HEK293T (cell line): ENCODE results near the gene ADAMTS9.

Experiments
- ARNT ChIP-seq: fragments of 450-650 bp; IDR thresholded peaks from 2 replicates; pipeline ENCODE4 v1.6.1; 2017; ENCODE audit warnings: mild to moderate bottlenecking
- BHLHE40 ChIP-seq: fragments of 450-650 bp; IDR thresholded peaks from 2 replicates; pipeline ENCODE4 v1.6.1; 2016; ENCODE audit warnings: mild to moderate bottlenecking, moderate library complexity, borderline replicate concordance
- CTBP1 ChIP-seq: fragments of 450-650 bp; IDR thresholded peaks from 2 replicates; pipeline ENCODE4 v1.6.1; 2016; ENCODE audit warnings: borderline replicate concordance
- ELF4 ChIP-seq: fragments of 450-650 bp; IDR thresholded peaks from 2 replicates; pipeline ENCODE4 v1.6.1; 2017; ENCODE audit warnings: antibody characterized with exemption
- FOXA1 ChIP-seq: fragments of 450-650 bp; IDR thresholded peaks from 2 replicates; pipeline ENCODE4 v1.6.1; 2016; ENCODE audit warnings: mild to moderate bottlenecking
- FOXK2 ChIP-seq: fragments of 450-650 bp; IDR thresholded peaks from 2 replicates; pipeline ENCODE4 v1.6.1; 2016; ENCODE audit warnings: mild to moderate bottlenecking
- FOXM1 ChIP-seq: fragments of 450-650 bp; IDR thresholded peaks from 2 replicates; pipeline ENCODE4 v1.6.1; 2017; ENCODE audit warnings: mild to moderate bottlenecking, borderline replicate concordance
- HDGF ChIP-seq: fragments of 450-650 bp; IDR thresholded peaks from 2 replicates; pipeline ENCODE4 v1.6.1; 2017; ENCODE audit warnings: antibody characterized with exemption, borderline replicate concordance
- L3MBTL2 ChIP-seq: fragments of 450-650 bp; conservative IDR thresholded peaks from 2 replicates; pipeline ENCODE4 v1.6.1; 2016; ENCODE audit warnings: mild to moderate bottlenecking
- NFRKB ChIP-seq: fragments of 450-650 bp; IDR thresholded peaks from 2 replicates; pipeline ENCODE4 v1.6.1; 2016; ENCODE audit warnings: mild to moderate bottlenecking, moderate library complexity
- PKNOX1 ChIP-seq: fragments of 450-650 bp; IDR thresholded peaks from 2 replicates; pipeline ENCODE4 v1.6.1; 2016
- SP1 ChIP-seq: fragments of 450-650 bp; IDR thresholded peaks from 2 replicates; pipeline ENCODE4 v1.6.1; 2017
- SUZ12 ChIP-seq: fragments of 450-650 bp; IDR thresholded peaks from 2 replicates; pipeline ENCODE4 v1.6.1; 2016; ENCODE audit warnings: mild to moderate bottlenecking
- TARDBP ChIP-seq: fragments of 450-650 bp; IDR thresholded peaks from 2 replicates; pipeline ENCODE4 v1.6.1; 2016

DNA sequence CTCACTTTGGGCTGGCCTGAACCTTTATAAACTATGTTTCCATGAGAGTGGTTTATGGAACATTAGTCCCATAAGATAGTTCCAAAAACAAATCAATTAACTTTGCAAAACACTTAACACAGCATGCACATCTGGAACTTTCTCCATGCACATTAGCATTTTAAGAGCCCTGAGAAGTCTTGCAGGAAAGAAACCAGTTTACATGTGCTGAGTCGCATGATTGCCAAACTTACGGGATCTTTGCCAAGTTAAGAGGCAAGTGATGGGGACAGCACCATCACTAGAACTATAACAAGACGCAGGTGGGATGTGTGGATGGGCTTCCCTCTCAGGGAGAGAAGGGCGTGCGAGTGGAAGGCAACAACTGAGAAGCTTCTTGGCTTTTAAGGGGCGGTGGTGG lies 20.7 kb downstream of the ADAMTS9 start:
- TF ChIP-seq FOXM1 (no peak), BHLHE40 (no peak), ELF4 (no peak), ARNT (no peak), CTBP1 (no peak), SP1 (no peak), PKNOX1 (no peak), NFRKB (no peak), FOXK2 (no peak), L3MBTL2 (no peak), TARDBP (no peak), SUZ12 (no peak), FOXA1 (no peak), HDGF (no peak)
